HG03442 (cell line): ENCODE data around the gene ZNF227.
A peak's percentile ranks its signal among the peaks of the same experiment; 100 is the strongest.
"Not testable (repeated sequence)": the region's sequence is repeated elsewhere in the genome, so short reads cannot be mapped to it uniquely, and the experiment has no call there.

ENCODE experiments used
- ATAC-seq: cut with Tn5 transposase; IDR thresholded peaks from one replicate; pipeline ENCODE4 v1.9.1; 2021; ENCODE audit warnings: mild to moderate bottlenecking, moderate library complexity; ENCODE audit not compliant: unreplicated experiment

The ZNF227 gene

GRCh38 chr19:44212250-44212865, at the start of gene ZNF227:
ZNF227 (plus strand) TSS chr19:44212532; CDS start chr19:44217793, 5,261 bp downstream.
- ATAC-seq, result peak; percentile 79

DNA sequence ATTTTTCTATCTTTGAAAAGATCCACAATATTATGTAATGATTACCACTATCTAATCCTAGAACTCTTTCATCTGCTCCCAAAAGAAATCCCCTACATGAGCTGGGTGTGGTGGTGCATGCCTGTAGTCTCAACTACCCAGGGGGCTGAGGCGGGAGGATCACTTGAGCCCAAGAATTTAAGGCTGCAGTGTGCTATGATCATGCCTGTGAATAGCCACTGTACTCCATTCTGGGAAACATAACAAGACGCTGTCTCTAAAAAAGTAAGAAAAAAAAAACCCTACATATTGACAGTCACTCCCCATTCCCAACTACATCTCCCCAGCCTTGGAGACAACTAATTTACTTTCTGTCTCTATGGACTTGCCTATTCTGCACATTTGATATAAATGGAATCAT, 48.5 kb upstream of the ZNF227 start:
- no peak for ATAC-seq

DNA sequence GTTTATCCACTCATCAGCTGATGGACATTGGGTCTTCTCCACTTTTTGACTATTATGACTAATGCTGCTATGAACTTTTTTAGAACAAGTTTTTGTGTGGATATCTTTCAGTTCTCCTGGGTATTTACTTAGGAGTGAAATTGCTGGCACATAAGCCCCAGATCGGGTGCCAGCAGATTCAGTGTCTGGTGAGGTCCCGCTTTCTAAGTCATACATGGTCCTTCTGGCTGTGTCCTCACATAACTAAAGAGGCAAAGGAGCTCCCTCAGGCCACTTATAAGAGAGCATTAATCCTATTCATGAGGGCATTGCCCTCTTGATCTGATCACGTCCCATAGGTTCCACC, 48.0 kb upstream of the ZNF227 start:
- ATAC-seq, result no peak

DNA sequence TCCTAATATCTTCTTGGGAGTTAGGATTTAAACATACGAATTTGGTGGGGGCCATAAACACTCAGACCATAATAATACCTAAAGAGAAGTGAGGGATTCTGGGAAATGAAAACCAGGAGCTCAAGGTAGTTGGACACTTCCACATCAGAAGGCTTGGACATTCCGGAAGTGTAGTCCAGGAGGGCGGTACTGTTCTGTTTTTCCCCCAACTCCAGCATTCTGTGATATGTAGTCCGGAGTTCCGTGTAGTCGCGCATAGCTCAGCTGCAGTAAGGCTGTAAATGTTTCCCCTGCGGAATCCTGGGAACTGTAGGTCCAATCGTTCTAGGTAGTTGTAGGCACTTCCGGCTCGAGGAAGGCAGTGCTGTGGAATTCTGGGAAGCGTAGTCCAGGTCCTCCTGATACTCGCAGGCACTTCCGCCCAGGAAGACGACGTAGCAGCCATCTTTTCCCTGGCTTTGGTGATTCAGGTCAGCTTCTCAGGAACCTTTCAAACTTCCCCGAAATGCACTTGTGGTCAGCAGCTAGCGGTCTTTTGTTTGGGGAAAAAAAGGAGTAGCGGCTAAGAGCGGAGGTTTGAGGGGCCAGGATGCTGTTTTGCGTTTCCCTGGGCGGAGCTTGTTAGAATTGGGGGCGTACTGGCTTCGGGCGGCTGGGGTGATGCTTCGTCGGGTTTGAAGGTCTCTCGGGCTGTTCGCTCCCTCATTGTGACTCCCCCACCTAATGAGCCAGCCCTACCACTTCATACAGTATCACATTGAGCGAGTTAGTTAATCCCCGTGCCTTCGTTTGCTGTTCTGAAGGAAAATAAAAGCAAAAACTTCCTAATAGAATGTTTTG, 47.4 kb upstream of the ZNF227 start, which contains the start of gene ZNF226:
Gene ZNF226, plus strand, starts transcription at position 428 of the 840 bp plus-strand sequence. CDS start 4,981 bp downstream, outside the sequence.
- ATAC-seq, result peak; percentile 79

DNA sequence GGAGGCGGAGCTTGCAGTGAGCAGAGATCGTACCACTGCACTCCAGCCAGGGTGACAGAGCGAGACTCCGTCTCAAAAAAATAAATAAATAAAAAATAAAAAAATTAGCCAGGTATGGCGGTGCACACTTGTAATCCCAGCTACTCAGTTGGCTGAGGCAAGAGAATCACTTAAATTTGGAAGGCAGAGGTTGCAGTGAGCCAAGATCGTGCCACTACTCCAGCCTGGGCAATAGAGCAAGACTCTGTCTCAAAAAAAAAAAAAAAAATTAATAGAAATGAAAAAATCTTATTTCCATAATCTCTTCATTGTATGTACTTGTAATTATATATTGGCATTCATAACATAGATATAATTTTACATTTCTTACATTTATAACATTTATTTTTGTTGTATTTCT, 41.7 kb upstream of the ZNF227 start:
- ATAC-seq, result not testable (repeated sequence)

- no peak for ATAC-seq
These were observed 35.7 kb upstream of the ZNF227 start for GRCh38 chr19:44176590-44176989.

- ATAC-seq, result no peak
These were observed 31.4 kb upstream of the ZNF227 start for GRCh38 chr19:44180968-44181367.

DNA sequence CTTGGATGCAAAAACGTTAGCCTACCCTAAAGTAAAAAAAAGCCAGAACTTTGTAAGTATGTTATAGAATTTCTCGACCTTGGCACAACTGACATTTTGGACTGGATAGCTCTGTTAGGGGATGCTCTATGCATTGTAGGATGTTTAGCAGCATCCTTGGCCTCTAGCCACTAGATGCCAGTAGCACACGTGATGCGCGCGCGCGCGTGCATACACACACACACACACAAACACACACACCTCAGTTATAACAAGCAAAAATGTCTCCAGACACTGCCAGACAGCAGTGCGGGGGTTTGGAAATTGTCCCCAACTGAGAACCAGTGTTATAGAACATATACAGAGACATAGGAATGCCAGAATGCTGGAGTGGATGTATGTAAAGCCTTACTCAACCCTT, 30.2 kb upstream of the ZNF227 start:
- no peak for ATAC-seq

- no peak for ATAC-seq
These were observed 22.3 kb upstream of the ZNF227 start for GRCh38 chr19:44190020-44190419.

GRCh38 chr19:44192127-44192526, 20.2 kb upstream of the ZNF227 start:
- no peak for ATAC-seq

DNA sequence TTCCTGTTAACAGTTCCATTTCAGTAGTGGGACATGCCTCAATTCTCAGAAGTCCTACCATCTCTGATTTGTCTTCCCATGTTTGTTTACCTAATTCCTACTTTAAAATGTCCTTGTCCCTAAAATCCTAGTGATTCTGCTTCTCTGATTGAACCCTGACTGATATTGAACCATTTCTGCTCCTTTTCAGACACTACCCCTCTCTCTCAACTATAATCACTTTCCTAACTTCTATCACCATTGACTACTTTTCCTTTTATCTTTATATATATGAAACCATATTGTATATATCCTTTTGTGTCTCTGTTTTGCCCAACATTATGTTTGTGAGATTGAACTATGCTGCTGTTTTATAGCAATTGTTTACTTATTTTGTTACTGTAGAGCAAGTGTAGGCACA, 15.6 kb upstream of the ZNF227 start:
- ATAC-seq, result no peak

DNA sequence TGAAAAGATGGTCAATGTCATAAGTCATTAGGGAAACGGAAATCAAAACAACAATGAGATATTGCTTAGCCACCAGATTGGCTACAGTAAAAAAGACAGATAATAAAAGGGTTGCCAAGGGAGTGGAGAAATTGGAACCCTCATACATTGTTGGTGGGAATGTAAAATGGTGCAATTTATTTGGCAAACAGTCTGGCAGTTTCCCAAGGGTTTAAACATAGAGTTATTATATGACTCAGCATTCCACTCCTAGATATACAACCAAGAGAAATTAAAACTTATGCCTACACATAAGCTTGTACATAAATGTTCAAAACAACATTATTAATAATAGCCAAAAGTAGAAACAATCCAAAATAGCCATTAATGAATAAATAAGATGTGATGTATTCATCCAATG, 9.9 kb upstream of the ZNF227 start:
- ATAC-seq, result no peak

DNA sequence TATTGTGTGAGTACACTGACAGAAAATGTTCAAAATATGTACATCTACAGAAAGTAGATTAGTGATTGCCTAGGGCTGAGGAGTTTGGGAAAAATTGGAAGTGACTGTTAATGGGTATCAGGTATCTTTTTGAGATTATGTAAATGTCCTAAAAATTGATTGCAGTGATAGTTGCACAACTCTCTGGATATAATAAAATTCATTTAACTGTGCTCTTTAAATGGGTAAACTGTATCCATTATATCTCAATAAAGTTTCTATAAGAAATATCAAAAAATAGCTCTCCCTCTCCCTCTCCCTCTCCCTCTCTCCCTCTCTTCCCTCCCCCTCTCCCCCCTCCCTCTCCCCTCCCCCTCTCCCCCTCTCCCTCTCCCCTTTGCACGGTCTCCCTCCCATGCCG, 9.4 kb upstream of the ZNF227 start:
- no peak for ATAC-seq

DNA sequence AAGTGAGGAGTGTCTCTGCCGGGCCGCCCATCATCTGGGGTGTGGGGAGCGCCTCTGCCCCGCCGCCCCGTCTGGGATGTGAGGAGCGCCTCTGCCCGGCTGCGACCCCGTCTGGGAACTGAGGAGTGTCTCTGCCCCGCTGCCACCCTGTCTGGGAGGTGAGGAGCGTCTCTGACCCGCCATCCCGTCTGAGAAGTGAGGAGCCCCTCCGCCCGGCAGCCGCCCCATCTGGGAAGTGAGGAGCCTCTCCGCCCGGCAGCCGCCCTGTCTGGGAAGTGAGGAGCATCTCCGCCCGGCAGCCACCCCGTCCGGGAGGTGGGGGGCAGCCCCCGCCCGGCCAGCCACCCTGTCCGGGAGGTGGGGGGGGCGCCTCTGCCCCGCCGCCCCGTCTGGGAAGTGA, 8.5 kb upstream of the ZNF227 start:
- ATAC-seq, result not testable (repeated sequence)

DNA sequence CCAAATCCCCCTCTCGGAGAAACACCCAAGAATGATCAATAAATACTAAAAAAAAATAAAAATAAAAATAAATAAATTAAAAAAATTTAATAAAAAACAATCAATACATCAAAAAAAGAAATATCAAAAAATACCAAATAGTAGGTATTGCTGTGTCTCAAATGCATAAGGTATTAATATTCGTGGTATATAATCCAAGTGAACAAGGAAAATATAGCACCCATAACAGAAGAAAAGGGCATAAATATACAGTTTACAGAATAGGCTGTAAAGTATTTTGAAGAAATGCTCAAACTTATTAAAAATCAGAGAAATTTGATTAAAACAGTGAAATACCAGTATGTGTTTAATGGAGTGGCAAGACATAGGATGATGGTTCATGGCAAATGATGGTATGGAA, 7.6 kb upstream of the ZNF227 start:
- ATAC-seq, result no peak

GRCh38 chr19:44207126-44207803, 5.1 kb upstream of the ZNF227 start:
- peak; percentile 78 for ATAC-seq

- no peak for ATAC-seq
These were observed 574 bp downstream of the ZNF227 start for GRCh38 chr19:44212866-44213346.

DNA sequence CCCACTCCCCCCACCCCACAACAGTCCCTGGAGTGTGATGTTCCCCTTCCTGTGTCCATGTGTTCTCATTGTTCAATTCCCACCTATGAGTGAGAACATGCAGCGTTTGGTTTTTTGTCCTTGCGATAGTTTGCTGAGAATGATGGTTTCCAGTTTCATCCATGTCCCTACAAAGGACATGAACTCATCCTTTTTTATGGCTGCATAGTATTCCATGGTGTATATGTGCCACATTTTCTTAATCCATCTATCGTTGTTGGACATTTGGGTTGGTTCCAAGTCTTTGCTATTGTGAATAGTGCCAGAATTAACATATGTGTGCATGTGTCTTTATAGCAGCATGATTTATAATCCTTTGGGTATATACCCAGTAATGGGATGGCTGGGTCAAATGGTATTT, 7.6 kb downstream of the ZNF227 start:
- ATAC-seq, result not testable (repeated sequence)

DNA sequence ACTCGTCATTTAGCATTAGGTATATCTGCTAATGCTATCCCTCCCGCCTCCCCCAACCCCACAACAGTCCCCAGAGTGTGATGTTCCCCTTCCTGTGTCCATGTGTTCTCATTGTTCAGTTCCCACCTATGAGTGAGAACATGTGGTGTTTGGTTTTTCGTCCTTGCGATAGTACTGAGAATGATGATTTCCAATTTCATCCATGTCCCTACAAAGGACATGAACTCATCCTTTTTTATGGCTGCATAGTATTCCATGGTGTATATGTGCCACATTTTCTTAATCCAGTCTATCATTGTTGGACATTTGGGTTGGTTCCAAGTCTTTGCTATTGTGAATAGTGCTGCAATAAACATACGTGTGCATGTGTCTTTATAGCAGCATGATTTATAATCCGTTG, 8.4 kb downstream of the ZNF227 start:
- not testable (repeated sequence) for ATAC-seq

DNA sequence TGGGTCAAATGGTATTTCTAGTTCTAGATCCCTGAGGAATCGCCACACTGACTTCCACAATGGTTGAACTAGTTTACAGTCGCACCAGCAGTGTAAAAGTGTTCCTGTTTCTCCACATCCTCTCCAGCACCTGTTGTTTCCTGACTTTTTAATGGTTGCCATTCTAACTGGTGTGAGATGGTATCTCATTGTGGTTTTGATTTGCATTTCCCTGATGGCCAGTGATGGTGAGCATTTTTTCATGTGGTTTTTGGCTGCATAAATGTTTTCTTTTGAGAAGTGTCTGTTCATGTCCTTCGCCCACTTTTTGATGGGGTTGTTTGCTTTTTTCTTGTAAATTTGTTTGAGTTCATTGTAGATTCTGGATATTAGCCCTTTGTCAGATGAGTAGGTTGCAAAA, 9.0 kb downstream of the ZNF227 start:
- not testable (repeated sequence) for ATAC-seq

GRCh38 chr19:44228318-44228717, 16.0 kb downstream of the ZNF227 start:
- no peak for ATAC-seq

DNA sequence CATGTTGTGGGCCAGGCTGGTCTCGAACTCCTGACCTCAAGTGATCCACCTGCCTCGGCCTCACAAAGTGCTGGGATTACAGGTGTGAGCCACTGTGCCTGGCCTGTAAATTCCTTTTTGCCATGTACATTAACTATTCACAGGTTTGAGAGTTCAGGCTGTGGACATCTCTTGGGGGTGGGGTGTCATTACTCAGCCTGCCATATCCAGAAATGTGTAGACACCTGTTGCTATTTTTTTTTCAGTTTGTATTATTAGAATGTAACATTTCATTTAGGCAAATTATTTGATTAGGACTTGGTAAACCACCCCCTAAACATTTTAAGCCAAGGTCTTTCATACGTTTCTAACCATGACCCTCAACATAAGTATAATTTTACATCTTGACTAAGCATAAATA, 20.5 kb downstream of the ZNF227 start:
- ATAC-seq, result no peak
